Activated naive CD8-positive, alpha-beta T cell (primary cell): ENCODE results near the gene PLA1A.
"Not testable (repeated sequence)": the region's sequence is repeated elsewhere in the genome, so short reads cannot be mapped to it uniquely, and the experiment has no call there.

Experiments
- H3K27ac Mint-ChIP-seq: one replicate; pipeline ENCODE4 v1.8.0; 2021; ENCODE audit warnings: mixed read lengths
- H3K27me3 Mint-ChIP-seq: one replicate; pipeline ENCODE4 v1.8.0; 2021; ENCODE audit warnings: mixed read lengths
- H3K36me3 Mint-ChIP-seq: one replicate; pipeline ENCODE4 v1.8.0; 2021; ENCODE audit warnings: mixed read lengths
- H3K4me1 Mint-ChIP-seq: one replicate; pipeline ENCODE4 v1.8.0; 2021; ENCODE audit warnings: low read depth, mixed read lengths
- H3K4me3 Mint-ChIP-seq: one replicate; pipeline ENCODE4 v1.8.0; 2021; ENCODE audit warnings: mild to moderate bottlenecking, mixed read lengths
- H3K9me3 Mint-ChIP-seq: one replicate; pipeline ENCODE4 v1.8.0; 2021; ENCODE audit warnings: low read depth, mixed read lengths

PLA1A gene

DNA sequence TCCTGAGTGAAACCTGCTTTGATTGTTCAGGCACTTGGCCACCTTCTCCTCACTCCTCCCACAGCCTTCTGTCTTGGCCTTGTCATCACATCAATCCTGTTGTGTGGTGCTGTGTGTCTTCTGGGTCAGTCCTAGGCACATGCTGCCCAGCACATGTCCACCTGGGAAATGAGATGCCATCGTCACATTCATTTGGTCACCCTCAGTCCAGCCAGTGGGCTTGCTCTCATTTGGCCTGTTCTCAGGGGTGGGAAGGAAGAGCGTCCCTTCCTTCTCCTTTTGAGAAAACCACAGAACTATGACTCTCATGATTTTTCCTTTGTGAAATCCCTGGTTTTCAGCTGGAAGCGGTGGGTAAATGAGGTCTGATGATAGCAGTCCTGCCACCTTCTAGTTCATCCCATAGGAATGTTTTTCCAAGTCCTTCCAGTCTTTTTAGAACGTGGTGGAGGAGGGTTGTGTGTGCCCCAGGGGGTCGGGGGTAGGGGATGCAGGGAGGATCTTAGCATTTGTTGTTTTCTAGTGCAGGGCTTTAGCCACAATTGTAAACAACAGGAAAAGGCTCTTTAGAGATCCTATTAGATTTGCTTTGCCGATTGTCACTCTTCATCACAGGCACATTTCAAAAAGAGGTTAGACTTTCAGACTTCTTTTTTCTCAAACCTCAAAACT is 8.4 kb upstream of the PLA1A start:
- H3K4me1 Mint-ChIP-seq = peaks cover 6% of the 10 kb centered on the region

DNA sequence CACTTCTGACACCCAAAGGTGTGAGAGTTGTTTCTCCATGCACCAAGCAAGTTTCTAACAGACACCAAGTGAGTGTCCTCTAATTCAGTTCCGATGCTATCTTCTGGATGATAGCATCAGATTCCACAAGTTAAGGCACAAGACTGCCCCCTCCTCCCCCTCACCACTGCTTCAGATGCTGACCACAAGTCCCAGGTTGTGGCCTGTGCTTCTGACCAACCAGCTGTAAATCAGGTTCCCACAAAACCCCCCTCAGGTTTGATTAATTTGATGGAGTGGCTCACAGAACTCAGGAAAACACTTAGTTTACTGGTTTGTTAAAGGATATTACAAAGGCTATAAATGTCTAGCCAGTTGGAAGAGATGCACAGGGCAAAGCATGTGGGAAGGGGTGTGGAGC is 7.0 kb upstream of the PLA1A start:
- peaks cover 6% of the 10 kb centered on the region for H3K4me1 Mint-ChIP-seq
- H3K4me3 Mint-ChIP-seq = no peak overlapping the region

More for the DNA sequence above, 8.4 kb upstream of the PLA1A start:
- Mint-ChIP-seq H3K36me3 (no peaks in the 10 kb centered on the region), H3K9me3 (no peaks in the 10 kb centered on the region), H3K27ac (no peak overlapping the region), H3K4me3 (no peak overlapping the region), H3K27me3 (peaks cover 12% of the 10 kb centered on the region)

DNA sequence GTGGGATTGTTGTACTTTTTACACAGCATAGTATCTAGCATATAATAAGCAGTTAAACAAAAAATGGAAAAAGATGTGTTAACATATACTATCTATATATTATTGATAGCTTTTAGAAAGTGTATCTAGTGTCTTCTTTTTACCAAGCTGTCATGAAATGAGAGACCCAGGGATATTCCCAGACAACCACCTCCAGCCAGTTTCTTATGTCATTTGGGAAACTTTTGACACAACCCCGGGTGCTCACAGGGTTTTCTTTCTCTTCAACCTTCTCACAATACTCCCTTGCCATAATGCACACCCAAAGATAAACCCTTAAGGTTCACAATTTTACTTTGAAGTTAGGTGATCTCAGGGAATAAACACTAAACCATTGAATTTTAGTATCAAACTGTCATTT is 4.8 kb upstream of the PLA1A start:
- no peaks in the 10 kb centered on the region for H3K36me3 Mint-ChIP-seq
- H3K27ac Mint-ChIP-seq = no peak overlapping the region
- peaks cover 12% of the 10 kb centered on the region for H3K27me3 Mint-ChIP-seq
- no peaks in the 10 kb centered on the region for H3K9me3 Mint-ChIP-seq
- H3K4me1 Mint-ChIP-seq = peaks cover 6% of the 10 kb centered on the region
- H3K4me3 Mint-ChIP-seq = no peak overlapping the region

More for the DNA sequence above, 7.0 kb upstream of the PLA1A start:
- Mint-ChIP-seq H3K36me3 (no peaks in the 10 kb centered on the region), H3K27ac (no peak overlapping the region), H3K9me3 (no peaks in the 10 kb centered on the region), H3K27me3 (peaks cover 12% of the 10 kb centered on the region)

DNA sequence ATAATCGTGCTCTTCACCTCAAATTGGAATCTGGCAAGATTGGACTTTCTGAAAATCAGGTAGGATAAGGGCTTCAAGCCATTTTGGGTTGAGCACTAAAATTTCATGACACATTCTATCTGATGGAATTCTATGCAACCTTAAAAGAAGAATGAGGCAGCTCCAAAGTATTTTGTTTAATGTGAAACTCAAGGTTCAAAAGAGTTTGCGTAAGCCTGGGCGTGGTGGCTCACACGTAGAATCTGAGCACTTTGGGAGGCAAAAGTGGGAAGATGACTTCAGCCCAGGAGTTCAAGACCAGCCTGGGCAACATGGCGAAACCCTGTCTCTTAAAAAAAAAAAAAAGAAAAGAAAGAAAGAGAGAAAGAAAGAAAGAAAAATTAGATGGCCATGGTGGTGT is 3.6 kb upstream of the PLA1A start:
- H3K4me3 Mint-ChIP-seq = no peak overlapping the region
- peaks cover 9% of the 10 kb centered on the region for H3K27me3 Mint-ChIP-seq
- H3K4me1 Mint-ChIP-seq = peaks cover 2% of the 10 kb centered on the region
- no peaks in the 10 kb centered on the region for H3K36me3 Mint-ChIP-seq
- no peaks in the 10 kb centered on the region for H3K9me3 Mint-ChIP-seq
- no peak overlapping the region for H3K27ac Mint-ChIP-seq

DNA sequence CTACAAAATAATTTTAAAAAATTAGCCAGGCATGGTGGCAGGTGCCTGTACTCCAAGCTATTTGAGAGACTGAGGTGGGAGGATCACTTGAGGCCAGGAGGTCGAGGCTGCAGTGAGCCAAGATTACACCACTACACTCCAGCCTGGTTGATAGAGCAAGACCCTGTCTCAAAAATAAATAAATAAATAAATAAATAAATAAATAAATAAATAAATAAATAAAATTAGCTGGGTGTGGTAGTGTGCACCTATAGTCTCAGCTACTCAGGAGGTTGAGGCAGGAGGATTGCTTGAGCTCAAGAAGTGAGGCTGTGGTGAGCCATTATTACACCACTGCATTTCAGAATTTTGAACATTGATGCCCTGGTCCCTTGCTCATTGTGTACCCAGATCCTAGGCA is 2.8 kb upstream of the PLA1A start:
- H3K9me3 Mint-ChIP-seq, H3K27ac Mint-ChIP-seq, H3K27me3 Mint-ChIP-seq, H3K36me3 Mint-ChIP-seq, H3K4me3 Mint-ChIP-seq, H3K4me1 Mint-ChIP-seq: not testable (repeated sequence)

DNA sequence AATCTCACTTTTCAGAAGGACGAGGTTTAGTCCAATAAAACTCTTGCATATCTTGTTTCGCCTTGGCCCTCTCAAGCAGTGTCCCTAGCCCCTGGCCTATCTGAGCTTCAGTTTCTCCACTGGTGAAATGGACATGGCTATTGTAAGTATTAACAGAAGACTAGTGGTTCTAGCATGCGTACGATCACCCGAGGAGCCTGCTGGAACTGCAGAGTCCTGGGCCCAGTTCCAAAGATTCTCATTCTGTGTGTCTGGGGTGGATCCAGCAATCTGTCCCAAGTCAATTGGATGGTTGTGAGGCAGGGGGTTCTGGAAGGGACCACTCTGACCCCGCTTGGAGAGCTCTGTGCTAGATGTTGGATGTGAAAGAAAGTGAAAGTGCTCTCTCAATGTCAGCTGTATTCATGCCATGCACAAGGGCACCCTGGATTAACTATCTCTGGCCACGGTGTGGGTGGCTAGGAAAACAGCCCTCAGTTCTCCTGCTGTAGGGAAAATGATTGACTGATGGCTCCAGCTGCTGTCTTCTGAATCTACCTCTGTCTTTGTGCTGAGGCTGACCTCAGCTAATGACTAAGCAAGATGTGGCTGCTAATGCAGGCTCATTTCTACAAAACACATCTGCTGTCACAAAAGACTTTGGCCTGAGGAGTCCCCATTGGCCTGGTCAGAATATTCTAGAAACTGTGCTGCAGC is 1.9 kb upstream of the PLA1A start:
- Mint-ChIP-seq H3K9me3 (no peaks in the 10 kb centered on the region), H3K36me3 (no peaks in the 10 kb centered on the region), H3K4me3 (no peak overlapping the region), H3K4me1 (no peaks in the 10 kb centered on the region), H3K27ac (no peak overlapping the region), H3K27me3 (peaks cover 3% of the 10 kb centered on the region)

DNA sequence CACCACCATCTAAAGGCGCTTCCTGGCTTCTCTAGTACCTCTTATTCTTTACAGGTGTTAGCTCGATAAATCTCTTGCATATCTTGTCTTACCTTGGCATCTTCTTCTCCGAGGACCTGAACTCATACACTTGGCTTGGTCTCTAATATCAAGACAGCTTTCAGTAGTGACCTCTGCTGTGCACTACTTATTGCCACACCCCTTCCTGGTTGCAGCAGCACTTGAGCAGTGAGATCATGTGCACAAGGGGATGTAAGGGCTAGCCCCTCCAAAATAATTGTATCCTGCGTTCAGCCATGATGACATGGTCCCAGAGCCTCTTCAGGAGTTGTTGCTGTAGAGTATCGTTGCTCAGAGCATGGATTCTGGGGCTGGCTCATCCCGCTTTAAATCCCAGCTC is 1.3 kb upstream of the PLA1A start:
- Mint-ChIP-seq H3K27me3 (peaks cover 3% of the 10 kb centered on the region), H3K36me3 (no peaks in the 10 kb centered on the region), H3K4me1 (peaks cover 3% of the 10 kb centered on the region), H3K4me3 (no peak overlapping the region), H3K27ac (no peak overlapping the region), H3K9me3 (no peaks in the 10 kb centered on the region)

DNA sequence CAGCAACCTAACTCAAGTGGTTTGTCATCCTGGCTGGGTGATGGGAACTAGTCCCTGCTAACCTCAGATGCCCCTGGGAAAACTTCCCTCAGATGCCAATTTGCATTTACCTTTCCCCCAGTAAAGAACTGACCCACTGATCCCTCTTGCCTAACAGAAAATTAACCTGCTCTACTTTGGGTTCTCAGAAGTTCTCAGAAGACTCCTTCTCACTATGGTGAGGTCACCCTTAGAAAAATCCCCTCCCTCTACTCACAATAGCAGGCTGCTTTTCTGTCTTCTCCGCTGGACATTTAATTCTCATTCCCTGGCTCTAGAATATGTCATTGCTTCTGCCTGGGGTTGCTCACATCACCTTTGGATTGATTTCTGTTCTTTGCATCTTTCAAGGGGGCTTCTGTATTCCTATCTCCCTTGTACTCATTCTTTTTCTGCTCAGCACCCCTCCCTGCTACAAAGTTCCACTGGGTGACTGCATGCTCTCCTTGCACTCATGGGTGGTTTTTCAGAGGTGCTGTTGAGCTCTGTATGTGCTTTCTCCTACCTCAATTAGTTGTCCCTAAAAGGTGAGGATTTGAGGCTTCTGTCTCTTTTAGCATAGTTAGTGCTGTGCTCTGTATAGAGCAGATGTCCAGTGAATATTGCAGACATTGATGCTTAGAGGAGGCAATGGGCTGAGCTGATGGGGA is 869 bp downstream of the PLA1A start:
- Mint-ChIP-seq H3K4me1 (peaks cover 3% of the 10 kb centered on the region), H3K27ac (no peak overlapping the region), H3K9me3 (no peaks in the 10 kb centered on the region), H3K36me3 (no peaks in the 10 kb centered on the region), H3K4me3 (no peak overlapping the region), H3K27me3 (peaks cover 2% of the 10 kb centered on the region)

DNA sequence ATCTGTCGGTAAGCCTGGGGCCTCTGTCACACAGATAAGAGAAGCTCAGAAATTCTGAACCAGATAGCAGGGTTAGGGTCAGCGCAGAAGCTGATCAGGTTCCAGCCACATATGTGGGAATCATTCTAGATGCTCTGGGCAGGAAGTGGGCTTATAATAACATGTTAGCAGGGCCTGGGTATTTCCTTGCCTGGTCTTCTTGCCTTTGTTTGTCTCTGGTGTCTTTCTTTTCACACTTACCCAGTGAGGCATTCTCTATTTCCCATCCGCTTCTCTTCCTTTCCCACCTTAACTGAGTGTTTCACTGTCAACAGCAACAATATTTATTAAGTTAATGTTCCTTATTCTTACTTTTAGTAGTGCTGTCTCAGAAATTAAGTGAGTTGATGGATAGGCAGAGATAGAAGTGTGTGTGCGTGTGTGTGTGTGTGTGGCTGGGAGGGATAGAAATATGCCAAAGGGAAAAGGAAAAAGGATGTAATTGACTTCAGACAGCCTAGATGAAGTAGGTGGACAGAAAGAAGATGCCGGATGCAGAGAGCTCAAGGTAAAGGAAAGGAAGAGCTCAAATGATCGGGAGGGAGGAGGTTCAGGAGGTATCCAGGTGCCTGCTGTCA is 2.0 kb downstream of the PLA1A start:
- H3K36me3 Mint-ChIP-seq = no peaks in the 10 kb centered on the region
- H3K27me3 Mint-ChIP-seq = no peaks in the 10 kb centered on the region
- no peak overlapping the region for H3K4me3 Mint-ChIP-seq
- no peak overlapping the region for H3K27ac Mint-ChIP-seq
- H3K4me1 Mint-ChIP-seq = peaks cover 3% of the 10 kb centered on the region
- H3K9me3 Mint-ChIP-seq = no peaks in the 10 kb centered on the region

DNA sequence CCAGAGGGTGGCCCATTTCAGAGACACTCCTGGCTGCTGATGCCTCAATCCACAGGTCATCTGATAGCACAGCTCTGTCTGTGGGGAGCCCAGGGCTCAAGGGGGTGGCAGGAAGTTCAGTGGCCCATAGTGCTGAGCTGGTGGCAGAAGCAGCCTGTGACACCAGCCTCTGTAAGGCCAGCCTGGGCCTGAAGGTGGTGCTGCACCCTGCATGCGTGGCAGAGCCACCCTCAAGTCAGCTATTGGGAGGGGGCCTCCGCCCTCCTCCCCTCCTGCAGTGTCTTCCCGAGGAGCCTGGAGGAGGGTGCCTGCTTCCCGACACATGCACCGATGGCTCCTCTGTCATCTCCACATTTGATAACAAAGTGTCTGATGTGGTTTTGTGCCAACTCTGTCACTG is 3.0 kb downstream of the PLA1A start:
- Mint-ChIP-seq H3K27ac (no peak overlapping the region), H3K4me3 (no peak overlapping the region), H3K36me3 (no peaks in the 10 kb centered on the region), H3K27me3 (no peaks in the 10 kb centered on the region), H3K9me3 (no peaks in the 10 kb centered on the region), H3K4me1 (peaks cover 3% of the 10 kb centered on the region)

DNA sequence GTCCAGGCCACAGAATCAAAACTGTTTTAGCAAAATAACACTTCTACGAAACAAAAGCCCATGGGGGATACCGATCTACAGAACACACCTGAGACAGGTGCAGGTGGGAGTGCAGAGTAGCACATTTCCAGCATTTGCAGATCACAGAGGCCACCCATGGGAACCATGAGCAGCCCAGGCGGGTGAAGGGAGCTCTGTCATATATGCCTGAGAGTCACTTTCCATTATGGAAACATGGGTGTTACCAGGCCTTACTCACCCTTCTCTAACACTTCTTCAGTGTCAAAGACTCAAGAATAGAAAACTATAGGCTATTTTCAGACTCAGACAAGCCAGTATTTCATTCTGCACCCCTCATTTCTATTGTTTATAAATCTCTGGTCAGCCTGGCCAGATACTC is 3.5 kb downstream of the PLA1A start:
- Mint-ChIP-seq H3K4me3 (no peak overlapping the region), H3K27me3 (no peaks in the 10 kb centered on the region), H3K9me3 (no peaks in the 10 kb centered on the region), H3K27ac (no peak overlapping the region), H3K4me1 (peaks cover 3% of the 10 kb centered on the region), H3K36me3 (no peaks in the 10 kb centered on the region)

DNA sequence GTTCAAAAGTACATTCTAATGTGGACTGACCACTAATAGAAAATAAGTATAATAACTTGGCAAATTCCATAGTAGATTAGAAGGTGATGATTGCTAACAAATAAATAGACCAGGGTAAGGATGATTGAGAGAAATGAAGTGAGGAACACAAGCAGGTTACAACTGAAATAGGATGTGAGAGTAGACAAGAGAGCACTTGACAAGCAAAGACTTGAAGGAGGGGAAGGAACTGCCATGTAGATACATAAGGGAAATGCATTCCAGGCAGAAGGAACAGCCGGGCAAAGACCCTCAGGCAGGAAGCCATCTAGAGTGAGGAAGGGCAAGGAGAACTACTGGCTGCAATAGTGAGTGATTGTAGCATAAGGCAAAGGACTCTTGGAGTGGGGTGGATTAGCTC is 5.0 kb downstream of the PLA1A start:
- Mint-ChIP-seq H3K27ac (no peak overlapping the region), H3K27me3 (no peaks in the 10 kb centered on the region), H3K9me3 (no peaks in the 10 kb centered on the region), H3K4me3 (no peak overlapping the region), H3K4me1 (peaks cover 3% of the 10 kb centered on the region), H3K36me3 (no peaks in the 10 kb centered on the region)

DNA sequence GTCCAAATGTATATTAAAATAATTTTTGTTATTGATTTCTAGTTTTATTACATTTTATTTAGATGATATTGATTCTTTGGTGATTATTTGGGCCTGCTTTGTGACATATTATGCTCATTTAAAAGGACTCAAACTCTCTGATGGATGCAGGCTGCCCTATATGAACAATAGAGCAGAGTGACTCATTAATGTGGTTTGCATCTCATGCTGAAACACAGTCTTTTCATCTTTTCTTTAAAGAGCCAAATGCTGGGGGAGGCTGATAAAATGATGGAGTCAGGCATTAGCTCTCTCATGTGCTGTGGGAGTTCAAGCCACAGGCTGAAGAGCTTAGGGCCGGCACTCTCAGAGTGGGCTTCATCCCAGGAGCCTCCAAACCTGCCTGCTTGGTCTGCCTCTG is 7.2 kb downstream of the PLA1A start:
- Mint-ChIP-seq H3K4me1 (peaks cover 3% of the 10 kb centered on the region), H3K4me3 (no peak overlapping the region), H3K9me3 (no peaks in the 10 kb centered on the region), H3K27me3 (peaks cover 3% of the 10 kb centered on the region), H3K36me3 (no peaks in the 10 kb centered on the region), H3K27ac (no peak overlapping the region)

DNA sequence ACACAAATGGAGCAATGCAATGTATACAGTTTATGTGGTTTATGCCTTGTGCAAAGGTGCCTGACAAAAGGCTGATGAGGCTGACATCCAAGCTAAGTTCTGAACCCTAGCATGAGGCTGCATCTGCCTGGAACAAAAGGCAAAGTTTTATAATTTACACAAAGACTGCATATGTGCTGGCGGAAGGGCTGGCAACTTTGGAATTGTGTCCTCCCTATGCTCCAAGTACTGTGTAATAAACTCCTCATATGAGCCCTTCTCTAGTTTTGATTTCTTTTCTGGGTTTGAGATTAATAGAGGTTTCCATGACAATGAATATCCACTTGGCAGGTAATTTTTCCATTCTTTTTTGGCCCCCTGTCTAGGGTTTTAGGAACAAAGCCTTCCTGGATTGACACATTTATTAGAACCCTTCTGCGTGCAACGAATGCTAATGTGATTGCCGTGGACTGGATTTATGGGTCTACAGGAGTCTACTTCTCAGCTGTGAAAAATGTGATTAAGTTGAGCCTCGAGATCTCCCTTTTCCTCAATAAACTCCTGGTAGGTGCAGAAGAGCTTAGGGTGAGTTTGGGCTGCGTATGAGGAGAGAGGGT is 10.8 kb downstream of the PLA1A start:
- H3K27me3 Mint-ChIP-seq = peaks cover 5% of the 10 kb centered on the region
- H3K36me3 Mint-ChIP-seq = no peaks in the 10 kb centered on the region
- H3K9me3 Mint-ChIP-seq = no peaks in the 10 kb centered on the region
- H3K4me3 Mint-ChIP-seq = no peak overlapping the region
- H3K27ac Mint-ChIP-seq = no peak overlapping the region
- H3K4me1 Mint-ChIP-seq = no peaks in the 10 kb centered on the region

DNA sequence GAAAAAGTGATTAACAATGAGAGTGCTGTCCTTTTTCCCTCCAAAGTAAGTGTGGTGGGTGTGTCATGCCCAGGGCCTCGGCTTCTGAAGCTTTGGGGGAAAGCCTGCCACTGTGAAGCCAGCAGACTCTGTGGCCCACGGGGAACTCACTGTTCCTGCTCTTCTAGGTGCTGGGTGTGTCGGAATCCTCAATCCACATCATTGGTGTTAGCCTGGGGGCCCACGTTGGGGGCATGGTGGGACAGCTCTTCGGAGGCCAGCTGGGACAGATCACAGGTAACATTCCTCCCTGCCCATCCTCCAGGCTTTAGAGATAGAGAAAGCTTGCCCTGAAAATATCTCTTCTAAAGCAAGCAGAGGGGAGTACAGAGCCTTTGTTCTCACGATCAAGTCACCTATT is 11.6 kb downstream of the PLA1A start:
- H3K27ac Mint-ChIP-seq = no peak overlapping the region
- H3K27me3 Mint-ChIP-seq = peaks cover 5% of the 10 kb centered on the region
- no peaks in the 10 kb centered on the region for H3K9me3 Mint-ChIP-seq
- no peak overlapping the region for H3K4me3 Mint-ChIP-seq
- H3K4me1 Mint-ChIP-seq = no peaks in the 10 kb centered on the region
- no peaks in the 10 kb centered on the region for H3K36me3 Mint-ChIP-seq
